ENCODE measurements around the gene B4GALNT2.

DNA sequence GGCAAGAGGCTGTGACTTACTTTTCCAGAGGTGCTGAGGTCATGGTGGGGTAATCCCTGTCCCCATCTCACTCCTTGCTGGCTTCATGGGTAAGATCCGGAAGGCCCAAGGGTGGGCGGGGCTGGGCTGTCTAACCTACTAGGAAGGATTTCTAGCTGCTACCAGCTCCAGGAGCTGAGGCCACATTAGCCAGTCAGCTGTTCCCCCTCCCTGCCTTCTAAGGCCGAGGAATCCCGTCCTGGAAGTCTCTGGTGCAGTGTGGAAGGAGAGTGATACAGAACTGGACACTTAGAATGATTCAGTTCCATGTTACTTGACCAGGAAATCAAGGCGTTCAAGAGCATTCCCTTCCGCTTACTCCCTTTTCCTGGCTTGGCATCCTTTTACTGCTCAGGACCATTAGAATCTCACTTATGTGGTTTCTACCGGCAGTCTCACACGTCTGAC is 68.9 kb downstream of the B4GALNT2 start:
- TF ChIP-seq CTCF (IDR thresholded peaks at IDR 0.05; ENCODE audit: borderline replicate concordance, extremely low read depth, low read length, poor library complexity, severe bottlenecking): no peak
- TF ChIP-seq EZH2 (IDR thresholded peaks at IDR 0.05; ENCODE audit: borderline replicate concordance, low read depth, low read length, severe bottlenecking): no peak

Data from DND-41 (cell line).